Bronchial epithelial cell (primary cell): ENCODE measurements around the gene IQCE. TPM values are rescaled to one million over a fixed set of nuclear protein-coding genes. Genes with fewer than 3 reads are reported as not detected.
"Not testable (repeated sequence)": the region's sequence is repeated elsewhere in the genome, so short reads cannot be mapped to it uniquely, and the experiment has no call there.

ENCODE experiments used
- DNase-seq: peaks from one replicate; pipeline ENCODE4 v3.0.0-alpha.2; 2010; ENCODE audit warnings: low read depth
- FAIRE-seq: peaks from 2 replicates; lab custom pipeline; 2011; peaks lifted over from hg19 to GRCh38; lab: Jason Lieb, UNC
- H3K27me3 ChIP-seq: 2 replicates; pipeline ENCODE4 v1.5.1; 2011; ENCODE audit warnings: low read length; ENCODE audit not compliant: control insufficient read depth, insufficient read depth
- H3K36me3 ChIP-seq: 2 replicates; pipeline ENCODE4 v1.5.1; 2011; ENCODE audit warnings: low read length; ENCODE audit not compliant: control insufficient read depth, insufficient read depth
- H3K4me3 ChIP-seq: 2 replicates; pipeline ENCODE4 v1.5.1; 2011; ENCODE audit warnings: mild to moderate bottlenecking, low read depth, low read length, control low read depth
- total RNA-seq: library from RNA; depleted of rRNA; stranded (reverse); fragments of >200 nt; gene quantifications from 2 replicates; pipeline ENCODE4 v1.2.1, GENCODE V29; 2014
- TF ChIP-seq, protein P1 (sequence below): IDR thresholded peaks from 2 replicates; pipeline ENCODE4 v1.5.1; 2011; ENCODE audit warnings: mild to moderate bottlenecking, moderate library complexity, low read length, control low read depth, inconsistent platforms; ENCODE audit not compliant: insufficient read depth, severe bottlenecking

The IQCE gene
- total RNA-seq, 1 donor from 2014 or later, result 6.3 TPM

GRCh38 chr7:2605608-2606538, 47.1 kb downstream of the IQCE start:
- DNase-seq, result no peak
- Histone ChIP-seq H3K36me3 (peaks cover 1% of the 10 kb centered on the region), H3K4me3 (no peak overlapping the region), H3K27me3 (no peaks in the 10 kb centered on the region)
- no peak for FAIRE-seq
- TF ChIP-seq, protein P1, sequence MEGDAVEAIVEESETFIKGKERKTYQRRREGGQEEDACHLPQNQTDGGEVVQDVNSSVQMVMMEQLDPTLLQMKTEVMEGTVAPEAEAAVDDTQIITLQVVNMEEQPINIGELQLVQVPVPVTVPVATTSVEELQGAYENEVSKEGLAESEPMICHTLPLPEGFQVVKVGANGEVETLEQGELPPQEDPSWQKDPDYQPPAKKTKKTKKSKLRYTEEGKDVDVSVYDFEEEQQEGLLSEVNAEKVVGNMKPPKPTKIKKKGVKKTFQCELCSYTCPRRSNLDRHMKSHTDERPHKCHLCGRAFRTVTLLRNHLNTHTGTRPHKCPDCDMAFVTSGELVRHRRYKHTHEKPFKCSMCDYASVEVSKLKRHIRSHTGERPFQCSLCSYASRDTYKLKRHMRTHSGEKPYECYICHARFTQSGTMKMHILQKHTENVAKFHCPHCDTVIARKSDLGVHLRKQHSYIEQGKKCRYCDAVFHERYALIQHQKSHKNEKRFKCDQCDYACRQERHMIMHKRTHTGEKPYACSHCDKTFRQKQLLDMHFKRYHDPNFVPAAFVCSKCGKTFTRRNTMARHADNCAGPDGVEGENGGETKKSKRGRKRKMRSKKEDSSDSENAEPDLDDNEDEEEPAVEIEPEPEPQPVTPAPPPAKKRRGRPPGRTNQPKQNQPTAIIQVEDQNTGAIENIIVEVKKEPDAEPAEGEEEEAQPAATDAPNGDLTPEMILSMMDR, result no peak

DNA sequence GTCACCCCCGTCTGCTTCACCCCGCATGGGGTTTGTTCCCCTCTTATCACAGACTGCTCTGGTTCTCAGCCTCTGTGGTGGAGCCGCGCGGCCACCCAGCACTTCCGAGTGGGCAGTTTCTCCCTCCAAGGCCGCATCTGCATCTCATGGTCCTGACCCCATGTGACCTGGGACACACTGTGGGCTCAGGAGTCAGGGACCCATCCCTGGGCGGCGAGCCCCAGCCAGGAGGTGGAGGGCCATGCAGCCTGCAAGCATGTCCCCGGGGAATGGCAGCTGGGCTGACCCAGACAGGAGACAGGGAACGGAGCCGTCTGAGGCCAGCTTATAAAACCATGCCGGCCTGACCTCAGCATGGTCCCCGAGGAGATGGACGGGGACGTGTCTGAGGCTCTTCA, 47.8 kb downstream of the IQCE start:
- Histone ChIP-seq H3K27me3 (no peaks in the 10 kb centered on the region), H3K36me3 (peaks cover 1% of the 10 kb centered on the region), H3K4me3 (no peak overlapping the region)
- TF ChIP-seq, protein P1, result no peak
- FAIRE-seq (no peak), DNase-seq (no peak)

- TF ChIP-seq, protein P1, result no peak
- no peaks in the 10 kb centered on the region for H3K27me3 ChIP-seq
- DNase-seq, result no peak
- H3K4me3 ChIP-seq, result no peak overlapping the region
- FAIRE-seq, result no peak
- H3K36me3 ChIP-seq, result peaks cover 1% of the 10 kb centered on the region
These were observed 48.5 kb downstream of the IQCE start for GRCh38 chr7:2607122-2607922.

DNA sequence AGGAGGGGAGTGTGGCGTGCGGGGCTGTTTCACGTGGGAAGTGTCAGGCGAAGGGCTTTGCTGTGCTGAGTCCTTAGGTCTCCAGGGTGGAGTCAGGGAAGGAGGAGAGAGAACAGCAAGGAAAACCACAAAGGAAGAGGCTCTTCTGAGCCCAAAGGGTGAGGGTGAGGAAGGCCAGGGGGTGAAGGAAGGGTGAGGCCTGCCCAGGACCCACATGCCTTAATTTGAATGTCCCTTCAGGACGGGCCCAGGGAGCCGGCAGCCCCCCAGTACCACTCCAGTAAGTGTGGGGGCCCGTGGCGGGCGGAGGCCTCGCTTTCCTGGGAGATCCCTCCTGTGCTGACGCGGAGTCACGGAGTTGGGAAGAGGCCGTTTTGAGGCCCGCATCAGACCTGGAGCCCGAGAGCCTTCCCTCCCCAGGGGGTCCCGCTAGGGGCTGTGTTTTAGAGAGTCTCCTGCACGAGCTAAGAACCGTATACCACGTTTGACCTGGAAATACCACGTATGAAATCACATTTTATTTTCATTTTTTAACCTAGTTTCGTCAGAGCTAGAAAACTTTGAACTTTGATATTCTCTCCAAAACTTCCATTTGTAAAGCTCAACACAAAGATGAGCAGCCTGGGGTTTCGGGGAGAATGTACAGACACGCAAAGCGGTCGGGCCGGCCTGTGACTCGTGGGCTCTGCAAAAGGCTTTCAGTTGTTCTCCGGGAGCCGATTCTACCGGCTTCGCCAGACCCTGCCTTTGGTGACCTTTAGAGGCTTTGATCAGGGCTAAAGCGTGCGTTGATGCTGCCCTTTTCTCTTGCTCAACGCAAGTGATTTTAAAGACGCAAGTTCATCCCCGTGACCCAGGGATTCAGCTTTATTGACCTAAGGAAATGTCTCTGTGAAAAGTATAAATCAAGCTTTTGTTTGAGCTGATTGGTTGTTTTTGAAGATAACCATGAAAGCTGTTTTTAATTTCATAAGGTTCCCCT, 49.4 kb downstream of the IQCE start:
- no peak overlapping the region for H3K4me3 ChIP-seq
- TF ChIP-seq, protein P1, result no peak
- FAIRE-seq, result peak; percentile 40
- no peaks in the 10 kb centered on the region for H3K27me3 ChIP-seq
- H3K36me3 ChIP-seq, result peaks cover 1% of the 10 kb centered on the region
- no peak for DNase-seq

GRCh38 chr7:2608921-2609411, 50.2 kb downstream of the IQCE start:
- DNase-seq, result no peak
- FAIRE-seq, result no peak
- no peaks in the 10 kb centered on the region for H3K27me3 ChIP-seq
- TF ChIP-seq, protein P1, result peak; percentile 26
- H3K36me3 ChIP-seq, result peaks cover 1% of the 10 kb centered on the region
- no peak overlapping the region for H3K4me3 ChIP-seq

DNA sequence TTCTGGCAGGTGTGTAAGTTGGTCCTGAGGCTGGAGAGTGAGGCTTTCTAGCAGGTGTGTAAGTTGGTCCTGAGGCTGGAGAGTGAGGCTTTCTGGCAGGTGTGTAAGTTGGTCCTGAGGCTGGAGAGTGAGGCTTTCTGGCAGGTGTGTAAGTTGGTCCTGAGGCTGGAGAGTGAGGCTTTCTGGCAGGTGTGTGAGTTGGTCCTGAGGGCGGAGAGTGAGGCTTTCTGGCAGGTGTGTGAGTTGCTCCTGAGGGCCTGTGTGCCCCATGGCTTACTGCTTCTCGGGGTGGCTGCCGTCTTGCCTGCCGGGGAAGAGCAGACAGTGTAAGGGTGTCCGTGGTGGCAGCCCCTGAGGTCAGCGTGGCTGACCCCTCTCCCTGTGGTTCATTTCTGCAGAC, 50.9 kb downstream of the IQCE start:
- H3K27me3 ChIP-seq, FAIRE-seq, DNase-seq, H3K4me3 ChIP-seq, H3K36me3 ChIP-seq: not testable (repeated sequence)
